Measurements from ENCODE around the gene CERS6.

- TF ChIP-seq POLR2A (IDR thresholded peaks at IDR 0.05) (no peak), CTCF (IDR thresholded peaks at IDR 0.05 in 8 of 11, conservative IDR thresholded peaks at IDR 0.05 in 3 of 11) (no peak)
Observed at GRCh38 chr2:168635065-168635577, 179.0 kb downstream of the CERS6 start.

All from spleen (tissue), 7 donors.